NOMO-1 (cell line): ENCODE data around the gene INTS2.
"Not testable (repeated sequence)": the region's sequence is repeated elsewhere in the genome, so short reads cannot be mapped to it uniquely, and the experiment has no call there.

Source experiments
- DNase-seq, 2 experiments: peaks; one replicate each; lab custom pipeline; 2025; ENCODE audit not compliant: unreplicated experiment in 2 of 2; lab: John Stamatoyannopoulos, UW

Gene INTS2

DNA sequence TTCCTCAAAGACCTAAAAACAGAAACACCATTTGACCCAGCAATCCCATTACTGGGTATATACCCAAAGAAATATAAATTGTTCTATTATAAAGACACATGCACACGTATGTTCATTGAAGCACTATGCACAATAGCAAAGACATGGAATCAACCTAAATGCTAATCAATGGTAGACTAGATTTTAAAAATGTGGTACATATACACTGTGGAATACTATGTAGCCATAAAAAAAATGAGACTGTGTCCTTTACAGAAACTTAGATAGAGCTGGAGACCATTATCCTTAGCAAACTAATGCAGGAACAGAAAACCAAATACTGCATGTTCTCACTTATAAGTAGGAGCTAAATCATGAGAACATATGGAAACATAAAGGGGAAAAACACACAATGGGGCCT lies 100.9 kb downstream of the INTS2 start:
- DNase-seq: not testable (repeated sequence)

GRCh38 chr17:61826198-61826597 lies 101.6 kb downstream of the INTS2 start:
- not testable (repeated sequence) for DNase-seq

GRCh38 chr17:61825448-61826137 lies 102.2 kb downstream of the INTS2 start:
- no peak for DNase-seq

GRCh38 chr17:61822326-61823285 lies 105.2 kb downstream of the INTS2 start:
- no peak for DNase-seq

- no peak for DNase-seq
Observed at GRCh38 chr17:61821655-61822054, 106.1 kb downstream of the INTS2 start.

GRCh38 chr17:61819265-61819664 lies 108.5 kb downstream of the INTS2 start:
- not testable (repeated sequence) for DNase-seq

GRCh38 chr17:61818225-61818624 lies 109.6 kb downstream of the INTS2 start:
- DNase-seq: no peak

GRCh38 chr17:61817452-61817851 lies 110.3 kb downstream of the INTS2 start:
- no peak for DNase-seq

GRCh38 chr17:61816538-61816937 lies 111.2 kb downstream of the INTS2 start:
- DNase-seq: peak; percentile 60 to 86

- DNase-seq: no peak
Observed at GRCh38 chr17:61815863-61816503, 111.8 kb downstream of the INTS2 start.
